GM19099 (cell line): ENCODE data around the gene FER.

Experiments
- POLR2A ChIP-seq: IDR thresholded peaks from 3 replicates; pipeline ENCODE4 v1.6.1; 2011; ENCODE audit warnings: low read depth; ENCODE audit not compliant: insufficient read length; ENCODE audit errors: extremely low read depth

FER gene

GRCh38 chr5:109100971-109101370 is 353.3 kb downstream of the FER start:
- TF ChIP-seq POLR2A = no peak

DNA sequence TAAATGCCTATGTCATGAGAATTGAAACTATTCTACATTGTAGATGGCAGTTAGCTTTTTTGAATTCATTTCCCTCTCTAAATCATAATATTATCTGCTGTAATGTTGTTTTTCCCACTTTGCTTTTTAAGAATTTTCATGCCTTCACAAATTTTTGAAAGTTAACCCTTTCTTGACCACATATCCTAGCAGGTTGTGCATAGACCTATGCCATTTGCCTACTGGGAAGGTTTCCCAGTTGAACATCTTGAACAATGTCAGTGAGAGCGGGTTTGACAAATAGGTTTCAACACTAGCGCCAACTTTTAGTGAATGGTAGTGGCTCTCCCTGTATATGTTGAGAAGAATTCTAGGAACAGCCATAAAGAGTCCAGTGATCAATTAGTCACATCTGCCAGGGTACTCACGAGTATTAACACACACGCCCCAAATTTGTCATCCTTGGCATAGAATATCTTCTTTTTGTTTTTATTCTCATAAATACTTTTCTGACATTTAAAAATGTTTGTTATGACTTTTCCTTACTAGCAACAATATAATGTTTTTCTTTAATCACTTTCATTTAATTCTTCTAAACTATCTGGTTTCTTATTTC is 354.5 kb downstream of the FER start:
- no peak for TF ChIP-seq POLR2A

DNA sequence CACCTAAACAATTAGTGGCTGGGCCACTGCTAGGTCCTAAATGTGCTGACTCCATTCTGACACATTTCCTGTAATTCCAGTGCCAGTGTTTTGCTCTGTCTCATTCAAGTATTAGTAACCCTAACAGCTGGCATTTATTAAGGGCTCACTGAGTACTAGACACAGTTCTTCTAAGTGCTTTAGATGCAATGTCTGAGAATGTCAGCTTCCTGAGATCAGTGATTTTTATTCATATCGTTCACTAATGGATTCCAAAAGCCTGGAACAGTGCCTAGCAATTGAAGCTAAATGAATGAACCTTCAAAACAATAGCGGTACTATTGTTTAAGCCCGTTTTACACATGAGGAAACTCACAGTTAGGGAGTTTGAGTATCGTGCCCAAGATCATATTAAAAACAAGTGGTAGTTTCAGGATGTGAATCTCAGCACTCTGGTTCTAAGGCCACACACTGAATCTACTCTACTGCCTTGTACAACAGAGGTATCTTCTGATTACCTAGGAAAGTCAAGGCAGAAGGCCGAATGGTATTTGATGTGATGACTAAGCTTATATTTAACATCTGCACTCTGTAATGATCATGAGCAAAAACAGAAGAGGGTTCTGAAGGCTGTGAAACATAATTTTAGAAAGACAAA is 358.1 kb downstream of the FER start:
- no peak for TF ChIP-seq POLR2A

DNA sequence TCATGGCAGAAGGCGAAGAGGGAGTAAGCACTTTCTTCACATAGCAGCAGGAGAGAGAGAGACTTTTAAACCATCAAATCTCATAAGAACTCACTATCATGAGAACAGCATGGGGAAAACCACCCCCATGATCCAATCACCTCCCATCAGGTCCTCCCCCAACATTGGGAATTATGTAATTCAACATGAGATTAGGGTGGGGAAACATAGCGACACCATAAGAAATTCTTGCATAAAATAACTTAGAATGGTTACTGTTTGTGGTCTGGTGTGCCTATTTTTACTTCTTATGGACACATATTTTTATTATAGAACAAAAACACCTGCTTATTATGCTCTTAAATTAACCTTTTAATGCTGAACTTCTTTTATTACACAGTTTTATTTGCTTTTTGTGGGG is 364.0 kb downstream of the FER start:
- no peak for TF ChIP-seq POLR2A

GRCh38 chr5:109113608-109114007 is 365.9 kb downstream of the FER start:
- no peak for TF ChIP-seq POLR2A

- no peak for TF ChIP-seq POLR2A
Observed at GRCh38 chr5:109121225-109121624, 373.5 kb downstream of the FER start.

GRCh38 chr5:109125755-109126429 is 378.2 kb downstream of the FER start:
- TF ChIP-seq POLR2A = no peak

GRCh38 chr5:109126481-109126880 is 378.8 kb downstream of the FER start:
- TF ChIP-seq POLR2A = no peak

- no peak for TF ChIP-seq POLR2A
Observed at GRCh38 chr5:109136906-109137305, 389.2 kb downstream of the FER start.

DNA sequence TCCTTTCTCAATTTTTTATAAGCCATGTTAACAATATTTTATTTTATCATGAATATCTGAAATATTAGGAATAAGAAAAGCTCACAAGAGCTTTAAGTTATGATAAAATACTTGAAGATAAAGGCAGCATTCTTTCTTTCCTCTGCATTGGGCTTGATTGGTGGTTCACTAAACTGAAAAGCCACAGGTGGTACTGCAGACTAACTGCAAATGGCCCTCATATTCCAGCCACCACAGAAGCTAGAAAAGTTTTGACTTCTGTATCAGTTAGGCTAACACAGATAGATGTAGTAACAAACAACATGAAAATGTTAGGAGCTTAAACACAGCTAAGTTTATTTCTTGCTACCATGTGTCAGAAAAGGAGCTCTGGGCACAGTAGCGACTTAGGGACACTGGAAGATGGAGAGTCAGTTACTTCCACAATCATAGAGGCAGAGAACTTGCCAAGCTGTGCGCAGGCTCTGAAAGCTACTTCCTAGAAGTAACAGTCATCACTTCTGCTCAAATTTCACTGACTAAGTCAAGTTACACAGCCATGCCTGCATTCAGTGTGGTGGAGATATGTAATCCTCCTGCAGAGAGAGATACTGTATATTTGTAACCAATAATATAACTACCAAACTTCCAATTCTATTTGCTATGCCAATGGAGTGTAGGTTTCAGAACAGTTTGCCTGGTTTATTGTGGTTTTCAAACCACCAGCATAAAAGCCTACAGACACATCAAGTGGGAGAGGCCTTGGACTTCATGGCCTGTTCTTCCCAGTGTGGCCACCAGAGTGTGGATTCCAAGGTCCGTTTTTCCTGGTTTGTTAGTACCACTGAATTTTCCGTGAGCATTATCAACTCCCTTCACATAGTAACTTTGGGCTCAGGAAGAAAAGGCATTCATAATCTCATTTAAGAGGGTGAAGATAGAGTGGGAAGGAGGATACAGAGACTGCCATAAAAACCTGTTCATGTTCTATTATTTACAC is 393.8 kb downstream of the FER start:
- no peak for TF ChIP-seq POLR2A

- no peak for TF ChIP-seq POLR2A
Observed at GRCh38 chr5:109143031-109143430, 395.3 kb downstream of the FER start.

DNA sequence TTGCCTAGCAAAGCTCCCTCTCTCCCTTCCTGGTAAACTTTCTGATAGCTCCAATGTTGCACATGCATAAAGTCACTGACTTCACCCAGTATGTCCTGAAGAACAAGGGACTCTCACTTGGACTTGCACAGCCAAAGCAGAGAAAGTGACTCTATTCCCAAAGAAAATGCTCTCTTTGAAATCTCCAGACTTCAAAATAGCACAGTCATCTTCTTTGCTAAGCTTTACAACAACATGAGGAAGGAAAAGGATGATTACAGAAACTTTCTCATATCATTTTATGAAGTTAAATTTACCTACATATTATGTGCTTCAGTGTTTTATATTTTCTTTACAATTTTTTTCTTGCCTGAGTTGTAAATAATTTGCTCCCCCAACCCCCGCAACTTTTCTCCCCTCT is 397.4 kb downstream of the FER start:
- TF ChIP-seq POLR2A = no peak

- TF ChIP-seq POLR2A = no peak
Observed at GRCh38 chr5:109146591-109146990, 398.9 kb downstream of the FER start.

DNA sequence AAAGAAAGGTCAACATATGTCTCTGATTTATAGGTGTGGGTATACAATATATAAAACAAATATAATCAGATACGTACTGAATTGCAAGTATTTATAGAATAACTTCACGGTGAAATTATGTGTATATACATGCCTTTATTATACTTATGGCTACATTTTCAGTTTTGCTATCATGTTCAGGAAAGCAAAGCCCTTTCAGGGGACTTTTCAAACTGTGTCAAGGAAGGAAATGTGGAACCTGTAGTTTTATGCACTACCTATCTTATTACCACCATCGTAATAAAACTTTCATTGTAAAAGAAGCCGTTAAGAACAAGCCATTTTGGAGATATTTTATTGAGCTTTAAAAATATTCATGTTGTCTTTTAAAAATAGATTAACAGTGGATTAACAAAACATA is 404.9 kb downstream of the FER start:
- TF ChIP-seq POLR2A = no peak

GRCh38 chr5:109155625-109156024 is 407.9 kb downstream of the FER start:
- TF ChIP-seq POLR2A = no peak
